ENCODE results near the gene FETUB. TPM values are rescaled to one million over a fixed set of nuclear protein-coding genes. Genes with fewer than 3 reads are reported as not detected.

The FETUB gene
- total RNA-seq, 1 donor from 2014 or later = not detected

- no peak for DNase-seq (ENCODE audit: low spot score)
Observed at GRCh38 chr3:186635532-186635931, 4.7 kb upstream of the FETUB start.

- DNase-seq (ENCODE audit: low spot score) = no peak
Observed at GRCh38 chr3:186636536-186636935, 3.7 kb upstream of the FETUB start.

DNA sequence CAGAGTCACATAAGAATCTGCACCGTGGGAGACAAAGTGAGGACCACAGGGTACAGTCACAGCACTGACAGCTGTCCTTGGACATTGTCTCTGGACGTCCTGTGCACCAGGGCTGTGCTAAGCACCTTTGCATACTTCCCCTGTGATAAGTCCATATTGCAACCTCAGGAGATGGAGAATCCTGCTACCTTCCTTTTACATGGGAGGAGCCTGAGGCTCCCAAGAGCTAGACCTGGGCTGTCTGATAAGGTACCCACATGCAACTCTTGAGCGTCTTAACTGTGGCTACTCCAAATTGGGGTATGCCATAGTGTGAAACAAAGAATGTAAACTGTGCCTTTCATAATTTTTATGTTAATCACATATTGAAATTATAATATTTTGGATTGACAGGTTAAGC is 2.5 kb upstream of the FETUB start:
- DNase-seq (ENCODE audit: low spot score) = no peak

- no peak for DNase-seq (ENCODE audit: low spot score)
Observed at GRCh38 chr3:186638259-186638658, 1.9 kb upstream of the FETUB start.

- DNase-seq (ENCODE audit: low spot score) = no peak
Observed at GRCh38 chr3:186640473-186640818, 247 bp downstream of the FETUB start.

- no peak for DNase-seq (ENCODE audit: low spot score)
Observed at GRCh38 chr3:186640929-186641328, 730 bp downstream of the FETUB start.

GRCh38 chr3:186642014-186642413 is 1.8 kb downstream of the FETUB start:
- DNase-seq (ENCODE audit: low spot score) = no peak

- no peak for DNase-seq (ENCODE audit: low spot score)
Observed at GRCh38 chr3:186643493-186643892, 3.3 kb downstream of the FETUB start.

GRCh38 chr3:186644683-186645082 is 4.5 kb downstream of the FETUB start:
- DNase-seq (ENCODE audit: low spot score) = no peak

DNA sequence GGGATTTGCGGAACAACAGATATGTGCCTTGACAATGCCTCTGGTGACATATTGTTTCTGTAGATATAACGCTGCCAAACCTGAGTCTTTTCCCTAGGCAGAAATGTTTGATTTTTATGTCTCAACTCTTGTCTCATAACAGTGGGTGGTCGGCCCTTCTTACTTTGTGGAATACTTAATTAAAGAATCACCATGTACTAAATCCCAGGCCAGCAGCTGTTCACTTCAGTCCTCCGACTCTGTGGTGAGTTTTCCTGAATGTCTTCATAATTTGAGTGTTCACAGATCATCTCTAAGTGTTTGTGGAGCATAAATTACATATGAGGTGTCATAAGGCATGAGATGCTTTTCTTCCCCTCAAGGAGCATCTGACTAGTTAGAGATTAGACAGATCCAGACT is 5.9 kb downstream of the FETUB start:
- DNase-seq (ENCODE audit: low spot score) = no peak

DNA sequence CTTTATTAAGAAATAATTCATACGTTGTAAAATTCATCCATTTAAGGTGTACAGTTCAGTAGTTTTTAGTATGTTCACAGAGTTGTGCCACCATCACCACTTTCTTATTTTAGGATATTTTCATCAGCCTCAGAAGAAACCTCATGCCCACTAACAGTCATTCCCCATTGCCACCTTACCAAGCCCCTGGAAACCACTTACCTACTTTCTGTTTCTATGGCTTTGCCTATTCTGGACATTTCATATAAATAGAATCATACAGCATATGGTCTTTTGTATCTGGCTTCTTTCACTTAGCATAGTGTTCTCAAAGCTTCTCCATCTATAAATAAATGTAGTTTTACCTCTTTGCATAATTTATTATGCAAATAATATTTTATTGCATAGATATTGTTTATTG is 6.6 kb downstream of the FETUB start:
- DNase-seq (ENCODE audit: low spot score) = no peak

- no peak for DNase-seq (ENCODE audit: low spot score)
Observed at GRCh38 chr3:186648851-186649250, 8.7 kb downstream of the FETUB start.

DNA sequence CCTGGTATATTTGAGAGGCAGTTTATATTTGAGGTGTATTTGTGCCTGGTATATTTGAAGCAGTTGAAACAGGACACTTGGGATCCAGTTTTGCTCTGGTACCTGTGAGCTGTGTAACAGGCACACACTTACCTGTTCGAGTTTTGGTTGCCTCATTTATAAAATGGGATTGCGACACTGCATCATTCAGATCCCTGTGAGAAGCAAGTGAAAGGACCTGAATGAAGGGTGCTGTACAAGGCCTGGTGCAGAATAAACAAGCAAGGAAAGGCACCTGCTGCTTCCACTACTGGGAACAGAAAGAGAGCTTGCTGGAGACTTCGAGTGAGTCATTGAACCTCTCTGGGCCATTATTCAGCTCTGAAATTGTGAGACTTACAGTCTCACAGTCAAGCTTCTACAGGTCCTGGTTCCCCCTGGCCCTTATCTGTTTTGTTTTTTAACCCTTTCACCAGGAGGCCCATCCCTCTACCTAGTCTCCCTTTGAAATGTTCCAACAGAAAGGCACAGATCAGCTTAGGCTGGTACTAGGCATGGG is 11.5 kb downstream of the FETUB start:
- no peak for DNase-seq (ENCODE audit: low spot score)

DNA sequence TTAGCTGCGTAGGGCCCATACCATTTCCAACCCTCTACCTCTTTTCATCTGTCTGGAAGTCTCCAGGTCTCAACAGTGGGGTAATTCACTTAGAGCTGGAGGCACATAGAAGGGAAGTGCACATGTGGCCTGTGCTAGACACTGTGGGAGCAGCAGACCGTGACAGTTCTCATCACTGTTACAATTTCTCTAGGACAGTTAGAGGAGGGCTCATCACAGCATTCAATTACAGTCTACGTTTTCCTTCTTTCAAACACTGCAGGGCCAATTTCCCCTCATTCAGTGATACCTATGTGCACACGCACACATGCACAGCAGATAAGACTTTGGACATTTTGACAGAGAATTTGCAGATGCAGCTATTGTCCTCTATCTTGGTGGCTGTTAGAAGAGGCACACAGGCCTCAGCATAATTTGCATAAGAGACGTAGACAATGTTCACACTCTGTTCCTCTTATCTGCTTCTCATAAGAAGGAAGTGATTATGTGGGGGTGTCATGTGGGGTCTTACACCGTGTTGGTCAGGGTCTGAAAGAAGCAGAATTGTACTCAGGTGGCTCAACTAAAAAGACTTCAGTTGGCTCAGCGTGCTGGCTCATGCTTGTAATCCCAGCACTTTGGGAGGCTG is 13.0 kb downstream of the FETUB start:
- DNase-seq (ENCODE audit: low spot score) = no peak

GRCh38 chr3:186653984-186654383 is 13.8 kb downstream of the FETUB start:
- DNase-seq (ENCODE audit: low spot score) = no peak

DNA sequence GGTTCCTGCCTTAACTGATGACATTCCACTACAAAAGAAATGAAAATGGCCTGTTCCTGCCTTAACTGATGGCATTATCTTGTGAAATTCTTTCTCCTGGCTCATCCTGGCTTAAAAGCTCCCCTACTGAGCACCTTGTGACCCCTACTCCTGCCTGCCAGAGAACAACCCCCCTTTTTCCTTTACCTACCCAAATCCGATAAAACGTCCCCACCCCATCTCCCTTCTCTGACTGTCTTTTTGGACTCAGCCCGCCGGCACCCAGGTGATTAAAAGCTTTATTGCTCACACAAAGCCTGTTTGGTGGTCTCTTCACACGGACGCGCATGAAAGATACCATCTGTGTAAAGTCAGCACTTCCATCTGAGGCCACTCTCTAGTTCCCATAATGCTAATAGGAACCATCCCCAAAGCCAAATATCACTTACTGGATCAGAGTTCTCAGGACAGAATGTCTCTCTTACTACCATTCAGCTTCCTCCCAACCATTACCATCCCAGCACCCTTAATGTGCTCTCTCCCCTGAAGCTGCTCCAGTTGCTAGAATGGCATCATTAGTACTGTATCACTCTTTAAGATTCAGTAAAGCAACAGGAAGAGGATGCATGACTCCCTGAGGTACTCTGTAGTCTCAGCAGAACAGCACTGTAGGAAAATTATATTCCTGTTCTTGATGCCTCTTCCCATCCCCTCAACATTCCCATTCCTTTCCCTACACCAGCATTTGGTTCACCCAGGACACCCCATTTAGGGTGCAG is 23.3 kb downstream of the FETUB start:
- DNase-seq (ENCODE audit: low spot score) = no peak

DNA sequence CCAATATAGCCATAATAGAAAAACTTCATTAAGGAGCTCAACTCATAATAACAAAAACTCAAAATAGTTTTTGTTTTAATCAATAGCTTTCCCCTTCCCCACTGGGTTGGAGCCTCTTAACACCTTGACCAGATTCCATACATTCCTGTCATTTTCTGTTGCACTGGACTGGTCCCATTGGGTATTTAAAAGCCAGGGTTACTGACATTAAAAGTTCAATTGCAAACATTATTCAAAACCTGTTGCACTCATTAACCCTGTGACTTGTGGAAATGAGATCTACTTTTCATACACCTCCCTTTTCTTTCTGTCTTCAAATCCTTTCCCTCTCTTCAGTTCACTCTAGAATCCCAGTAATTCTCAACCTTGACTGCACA is 23.9 kb downstream of the FETUB start:
- no peak for DNase-seq (ENCODE audit: low spot score)

- no peak for DNase-seq (ENCODE audit: low spot score)
Observed at GRCh38 chr3:186664506-186664905, 24.3 kb downstream of the FETUB start.

DNA sequence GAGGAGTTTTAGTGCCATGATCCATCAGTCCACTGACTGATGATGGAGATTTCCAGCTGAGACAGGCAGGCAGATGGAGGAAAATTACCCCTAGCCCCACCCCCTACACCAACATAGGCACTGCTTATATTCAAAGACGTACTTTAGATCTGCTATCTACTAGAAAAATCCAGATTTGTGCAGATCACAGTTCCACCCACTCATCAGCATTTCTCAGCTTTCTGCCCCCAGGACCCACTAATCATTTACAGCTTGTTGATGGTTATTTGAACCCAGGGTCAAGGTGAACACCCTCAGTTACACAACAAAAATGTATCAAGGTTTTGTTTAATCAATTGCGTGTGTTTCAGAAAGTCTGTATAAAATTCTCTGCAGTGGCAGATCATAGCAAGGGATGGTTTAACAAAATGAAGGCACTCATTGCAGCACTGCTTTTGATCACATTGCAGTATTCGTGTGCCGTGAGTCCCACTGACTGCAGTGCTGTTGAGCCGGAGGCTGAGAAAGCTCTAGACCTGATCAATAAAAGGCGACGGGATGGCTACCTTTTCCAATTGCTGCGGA is 25.5 kb downstream of the FETUB start, which contains the start of gene HRG:
TSS of gene HRG (plus strand) at position 390 of the 564 bp plus-strand sequence. CDS start at position 408, 18 bp downstream.
- no peak for DNase-seq (ENCODE audit: low spot score)

DNA sequence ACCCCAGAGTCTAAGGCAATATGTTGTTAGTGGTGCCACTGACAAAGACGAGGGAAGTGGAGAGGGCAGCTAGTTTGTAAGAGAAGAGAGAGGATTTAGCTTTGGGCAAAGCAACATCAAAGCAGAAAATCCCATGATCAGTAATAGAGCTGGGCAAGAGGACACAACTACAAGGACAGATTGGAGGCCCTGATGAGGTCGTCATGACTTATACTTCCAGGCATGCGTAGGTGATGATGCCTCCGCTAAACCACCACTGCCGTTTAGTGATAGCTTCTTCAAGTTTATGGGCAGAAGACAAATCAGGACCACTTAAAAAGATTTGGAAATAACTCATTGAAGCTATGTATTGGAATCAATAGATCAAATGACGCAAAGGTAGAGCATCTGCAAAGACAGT is 28.2 kb downstream of the FETUB start:
- DNase-seq (ENCODE audit: low spot score) = no peak

GRCh38 chr3:186669378-186670084 is 29.3 kb downstream of the FETUB start:
- DNase-seq (ENCODE audit: low spot score) = no peak

DNA sequence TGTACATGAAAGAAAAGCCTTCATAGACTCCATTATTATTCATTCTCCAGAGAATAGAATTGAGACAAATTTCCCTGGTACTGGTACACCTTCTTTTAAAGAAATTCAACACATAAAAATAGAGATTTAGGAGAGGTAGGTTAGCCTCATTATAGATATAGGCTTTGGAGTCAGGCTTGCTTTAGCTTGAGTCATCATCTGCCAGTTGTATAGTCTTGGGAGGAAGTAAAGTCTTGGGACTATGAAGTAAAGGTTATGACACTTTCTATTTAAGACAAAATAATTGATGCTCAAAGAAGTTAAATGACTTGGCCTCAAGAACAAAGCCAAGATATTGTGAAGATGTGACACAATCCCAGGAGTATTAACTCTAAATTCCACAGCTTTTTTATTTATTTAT is 30.0 kb downstream of the FETUB start:
- DNase-seq (ENCODE audit: low spot score) = no peak

Data from ureter (tissue), 1 donor.